ENCODE results near the gene BACE2. TPM values are rescaled to one million over a fixed set of nuclear protein-coding genes. Genes with fewer than 3 reads are reported as not detected.

Gene BACE2
- total RNA-seq, 2 donors from 2014 or later: 9.1 to 16.7 TPM

GRCh38 chr21:41204736-41205135 is 36.8 kb downstream of the BACE2 start:
- H3K4me3 ChIP-seq (ENCODE audit: low read length): no peak overlapping the region
- H3K4me1 ChIP-seq (ENCODE audit: control insufficient read depth, insufficient read depth, low read length): no peaks in the 10 kb centered on the region
- H3K27me3 Mint-ChIP-seq (ENCODE audit: insufficient read depth): no peaks in the 10 kb centered on the region
- 55 to 67% methylated on average over 3 of the region's 3 CpGs for WGBS, 2 experiments (ENCODE audit: insufficient coverage in 1 of 2, insufficient read length in 1 of 2)
- H3K36me3 Mint-ChIP-seq (ENCODE audit: low read depth): no peaks in the 10 kb centered on the region
- no peak for DNase-seq
- no peaks in the 10 kb centered on the region for H3K36me3 ChIP-seq (ENCODE audit: control insufficient read depth, insufficient read depth, low read length)
- H3K9ac ChIP-seq (ENCODE audit: extremely low read depth, low read length, poor library complexity, severe bottlenecking): no peak overlapping the region
- H3K4me3 Mint-ChIP-seq: no peak overlapping the region
- no peak overlapping the region for H3K27ac ChIP-seq (ENCODE audit: low read depth, low read length)
- H3K9me3 ChIP-seq (ENCODE audit: control insufficient read depth, low read length): no peaks in the 10 kb centered on the region
- H3K4me1 Mint-ChIP-seq: peaks cover 2% of the 10 kb centered on the region
- no peaks in the 10 kb centered on the region for H3K27me3 ChIP-seq (ENCODE audit: control insufficient read depth, insufficient read depth, low read length, poor library complexity, severe bottlenecking)
- no peak for TF ChIP-seq CTCF (conservative IDR thresholded peaks at IDR 0.05)
- no peaks in the 10 kb centered on the region for H3K9me3 Mint-ChIP-seq
- no peak overlapping the region for H3K27ac Mint-ChIP-seq

GRCh38 chr21:41207401-41208375 is 39.7 kb downstream of the BACE2 start:
- Histone ChIP-seq H3K27me3 (ENCODE audit: control insufficient read depth, insufficient read depth, low read length, poor library complexity, severe bottlenecking) (no peaks in the 10 kb centered on the region), H3K9ac (ENCODE audit: extremely low read depth, low read length, poor library complexity, severe bottlenecking) (no peak overlapping the region), H3K36me3 (ENCODE audit: control insufficient read depth, insufficient read depth, low read length) (no peaks in the 10 kb centered on the region), H3K4me3 (ENCODE audit: low read length) (no peak overlapping the region), H3K4me1 (ENCODE audit: control insufficient read depth, insufficient read depth, low read length) (no peaks in the 10 kb centered on the region), H3K27ac (ENCODE audit: low read depth, low read length) (no peak overlapping the region), H3K9me3 (ENCODE audit: control insufficient read depth, low read length) (no peaks in the 10 kb centered on the region)
- Mint-ChIP-seq H3K4me1 (peaks cover 2% of the 10 kb centered on the region), H3K9me3 (no peaks in the 10 kb centered on the region), H3K27me3 (ENCODE audit: insufficient read depth) (no peaks in the 10 kb centered on the region), H3K4me3 (no peak overlapping the region), H3K36me3 (ENCODE audit: low read depth) (no peaks in the 10 kb centered on the region), H3K27ac (no peak overlapping the region)
- 90 to 94% methylated on average over 12 to 17 of the region's 17 CpGs for WGBS, 2 experiments (ENCODE audit: insufficient coverage in 1 of 2, insufficient read length in 1 of 2)
- no peak for TF ChIP-seq CTCF (conservative IDR thresholded peaks at IDR 0.05)
- no peak for DNase-seq

- Mint-ChIP-seq H3K27ac (no peak overlapping the region), H3K27me3 (ENCODE audit: insufficient read depth) (no peaks in the 10 kb centered on the region), H3K36me3 (ENCODE audit: low read depth) (no peaks in the 10 kb centered on the region), H3K4me3 (no peak overlapping the region), H3K9me3 (no peaks in the 10 kb centered on the region), H3K4me1 (peaks cover 2% of the 10 kb centered on the region)
- Histone ChIP-seq H3K9ac (ENCODE audit: extremely low read depth, low read length, poor library complexity, severe bottlenecking) (no peak overlapping the region), H3K9me3 (ENCODE audit: control insufficient read depth, low read length) (no peaks in the 10 kb centered on the region), H3K36me3 (ENCODE audit: control insufficient read depth, insufficient read depth, low read length) (no peaks in the 10 kb centered on the region), H3K27me3 (ENCODE audit: control insufficient read depth, insufficient read depth, low read length, poor library complexity, severe bottlenecking) (no peaks in the 10 kb centered on the region), H3K4me3 (ENCODE audit: low read length) (no peak overlapping the region), H3K27ac (ENCODE audit: low read depth, low read length) (no peak overlapping the region), H3K4me1 (ENCODE audit: control insufficient read depth, insufficient read depth, low read length) (no peaks in the 10 kb centered on the region)
- DNase-seq: no peak
- WGBS, 2 experiments (ENCODE audit: insufficient coverage in 1 of 2, insufficient read length in 1 of 2): 73 to 77% methylated on average over 5 to 6 of the region's 6 CpGs
- TF ChIP-seq CTCF (conservative IDR thresholded peaks at IDR 0.05): no peak
Observed at GRCh38 chr21:41208376-41208763, 40.4 kb downstream of the BACE2 start.

Data from endodermal cell (in vitro differentiated cells).